GM23338 (cell line): ENCODE measurements around the gene NEMP1. TPM values are rescaled to one million over a fixed set of nuclear protein-coding genes. Genes with fewer than 3 reads are reported as not detected.

Experiments
- CREB1 ChIP-seq: fragments of 250-450 bp; sonication (Bioruptor Pico); IDR thresholded peaks from 2 replicates; pipeline ENCODE4 v1.5.0; 2020; ENCODE audit warnings: low read depth, mild to moderate bottlenecking, moderate library complexity
- EZH2 ChIP-seq: fragments of 200-600 bp; sonication (generic); IDR thresholded peaks from one replicate; pipeline ENCODE4 v1.8.0; 2017; ENCODE audit warnings: antibody characterized with exemption, mild to moderate bottlenecking, low read depth; ENCODE audit not compliant: unreplicated experiment
- EZH2phosphoT487 ChIP-seq: fragments of 200-600 bp; sonication (generic); IDR thresholded peaks from one replicate; pipeline ENCODE4 v1.8.1; 2018; ENCODE audit warnings: antibody characterized with exemption; ENCODE audit not compliant: unreplicated experiment
- JUNB ChIP-seq: IDR thresholded peaks from one replicate; pipeline ENCODE4 v1.6.1; 2016; ENCODE audit warnings: antibody characterized with exemption; ENCODE audit not compliant: unreplicated experiment
- NANOG ChIP-seq: IDR thresholded peaks from 2 replicates; pipeline ENCODE4 v1.6.1; 2016; ENCODE audit warnings: antibody characterized with exemption, borderline replicate concordance
- ZNF331 ChIP-seq: fragments of 250-450 bp; sonication (Bioruptor Pico); IDR thresholded peaks from 2 replicates; pipeline ENCODE4 v1.5.0; 2020; ENCODE audit warnings: low read depth, mild to moderate bottlenecking, moderate library complexity
- polyA plus RNA-seq: library from polyadenylated mRNA; unstranded; fragments of >200 nt; fragmentation: Nextera tagmentation; extraction: Ambion mirVana; gene quantifications from 2 replicates; pipeline ENCODE4 v1.2.1, GENCODE V29; 2016
- total RNA-seq: library from RNA; depleted of rRNA; stranded (reverse); fragments of >200 nt; shearing (Covaris generic); gene quantifications from 2 replicates; pipeline ENCODE4 v1.2.3, GENCODE V29; 2014
- TF ChIP-seq, protein P1 (sequence below): fragments of 250-450 bp; sonication (Bioruptor Pico); IDR thresholded peaks from 2 replicates; pipeline ENCODE4 v1.5.0; 2020; ENCODE audit warnings: mild to moderate bottlenecking, moderate library complexity
- TF ChIP-seq, protein P2 (sequence below): IDR thresholded peaks from one replicate; pipeline ENCODE4 v1.6.1; 2018; ENCODE audit warnings: antibody characterized with exemption; ENCODE audit not compliant: unreplicated experiment

NEMP1 gene
- total and polyA plus RNA-seq, 2 experiments from 2014 or later = 11.9 to 35.0 TPM

DNA sequence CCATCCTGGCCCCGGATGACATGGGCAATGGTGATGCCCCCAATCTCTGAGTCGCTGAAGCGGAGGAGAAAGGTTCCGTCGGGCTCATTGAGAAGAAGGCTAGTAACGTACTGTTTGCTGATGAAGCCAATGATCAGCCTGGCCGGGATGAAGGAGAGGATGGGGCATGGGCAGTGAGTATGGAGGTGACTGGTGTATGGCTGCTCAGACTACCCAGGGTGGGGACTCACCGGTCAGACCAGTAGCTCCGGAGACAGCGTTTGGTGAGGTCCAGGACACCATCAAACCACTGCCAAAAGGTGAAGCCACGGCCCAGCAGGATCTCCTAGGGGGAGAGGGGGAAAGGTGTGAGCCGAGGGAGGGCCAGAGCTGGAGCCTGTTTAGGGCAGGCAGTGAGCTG is 21.2 kb upstream of the NEMP1 start (continued):
- TF ChIP-seq, protein P1, sequence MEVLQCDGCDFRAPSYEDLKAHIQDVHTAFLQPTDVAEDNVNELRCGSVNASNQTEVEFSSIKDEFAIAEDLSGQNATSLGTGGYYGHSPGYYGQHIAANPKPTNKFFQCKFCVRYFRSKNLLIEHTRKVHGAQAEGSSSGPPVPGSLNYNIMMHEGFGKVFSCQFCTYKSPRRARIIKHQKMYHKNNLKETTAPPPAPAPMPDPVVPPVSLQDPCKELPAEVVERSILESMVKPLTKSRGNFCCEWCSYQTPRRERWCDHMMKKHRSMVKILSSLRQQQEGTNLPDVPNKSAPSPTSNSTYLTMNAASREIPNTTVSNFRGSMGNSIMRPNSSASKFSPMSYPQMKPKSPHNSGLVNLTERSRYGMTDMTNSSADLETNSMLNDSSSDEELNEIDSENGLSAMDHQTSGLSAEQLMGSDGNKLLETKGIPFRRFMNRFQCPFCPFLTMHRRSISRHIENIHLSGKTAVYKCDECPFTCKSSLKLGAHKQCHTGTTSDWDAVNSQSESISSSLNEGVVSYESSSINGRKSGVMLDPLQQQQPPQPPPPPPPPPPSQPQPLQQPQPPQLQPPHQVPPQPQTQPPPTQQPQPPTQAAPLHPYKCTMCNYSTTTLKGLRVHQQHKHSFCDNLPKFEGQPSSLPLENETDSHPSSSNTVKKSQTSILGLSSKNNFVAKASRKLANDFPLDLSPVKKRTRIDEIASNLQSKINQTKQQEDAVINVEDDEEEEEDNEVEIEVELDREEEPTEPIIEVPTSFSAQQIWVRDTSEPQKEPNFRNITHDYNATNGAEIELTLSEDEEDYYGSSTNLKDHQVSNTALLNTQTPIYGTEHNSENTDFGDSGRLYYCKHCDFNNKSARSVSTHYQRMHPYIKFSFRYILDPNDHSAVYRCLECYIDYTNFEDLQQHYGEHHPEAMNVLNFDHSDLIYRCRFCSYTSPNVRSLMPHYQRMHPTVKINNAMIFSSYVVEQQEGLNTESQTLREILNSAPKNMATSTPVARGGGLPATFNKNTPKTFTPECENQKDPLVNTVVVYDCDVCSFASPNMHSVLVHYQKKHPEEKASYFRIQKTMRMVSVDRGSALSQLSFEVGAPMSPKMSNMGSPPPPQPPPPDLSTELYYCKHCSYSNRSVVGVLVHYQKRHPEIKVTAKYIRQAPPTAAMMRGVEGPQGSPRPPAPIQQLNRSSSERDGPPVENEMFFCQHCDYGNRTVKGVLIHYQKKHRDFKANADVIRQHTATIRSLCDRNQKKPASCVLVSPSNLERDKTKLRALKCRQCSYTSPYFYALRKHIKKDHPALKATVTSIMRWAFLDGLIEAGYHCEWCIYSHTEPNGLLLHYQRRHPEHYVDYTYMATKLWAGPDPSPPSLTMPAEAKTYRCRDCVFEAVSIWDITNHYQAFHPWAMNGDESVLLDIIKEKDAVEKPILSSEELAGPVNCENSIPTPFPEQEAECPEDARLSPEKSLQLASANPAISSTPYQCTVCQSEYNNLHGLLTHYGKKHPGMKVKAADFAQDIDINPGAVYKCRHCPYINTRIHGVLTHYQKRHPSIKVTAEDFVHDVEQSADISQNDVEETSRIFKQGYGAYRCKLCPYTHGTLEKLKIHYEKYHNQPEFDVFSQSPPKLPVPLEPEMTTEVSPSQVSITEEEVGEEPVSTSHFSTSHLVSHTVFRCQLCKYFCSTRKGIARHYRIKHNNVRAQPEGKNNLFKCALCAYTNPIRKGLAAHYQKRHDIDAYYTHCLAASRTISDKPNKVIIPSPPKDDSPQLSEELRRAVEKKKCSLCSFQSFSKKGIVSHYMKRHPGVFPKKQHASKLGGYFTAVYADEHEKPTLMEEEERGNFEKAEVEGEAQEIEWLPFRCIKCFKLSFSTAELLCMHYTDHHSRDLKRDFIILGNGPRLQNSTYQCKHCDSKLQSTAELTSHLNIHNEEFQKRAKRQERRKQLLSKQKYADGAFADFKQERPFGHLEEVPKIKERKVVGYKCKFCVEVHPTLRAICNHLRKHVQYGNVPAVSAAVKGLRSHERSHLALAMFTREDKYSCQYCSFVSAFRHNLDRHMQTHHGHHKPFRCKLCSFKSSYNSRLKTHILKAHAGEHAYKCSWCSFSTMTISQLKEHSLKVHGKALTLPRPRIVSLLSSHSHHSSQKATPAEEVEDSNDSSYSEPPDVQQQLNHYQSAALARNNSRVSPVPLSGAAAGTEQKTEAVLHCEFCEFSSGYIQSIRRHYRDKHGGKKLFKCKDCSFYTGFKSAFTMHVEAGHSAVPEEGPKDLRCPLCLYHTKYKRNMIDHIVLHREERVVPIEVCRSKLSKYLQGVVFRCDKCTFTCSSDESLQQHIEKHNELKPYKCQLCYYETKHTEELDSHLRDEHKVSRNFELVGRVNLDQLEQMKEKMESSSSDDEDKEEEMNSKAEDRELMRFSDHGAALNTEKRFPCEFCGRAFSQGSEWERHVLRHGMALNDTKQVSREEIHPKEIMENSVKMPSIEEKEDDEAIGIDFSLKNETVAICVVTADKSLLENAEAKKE (CRISPR knock-in tag) = no peak
- TF ChIP-seq JUNB = no peak
- TF ChIP-seq, protein P2, sequence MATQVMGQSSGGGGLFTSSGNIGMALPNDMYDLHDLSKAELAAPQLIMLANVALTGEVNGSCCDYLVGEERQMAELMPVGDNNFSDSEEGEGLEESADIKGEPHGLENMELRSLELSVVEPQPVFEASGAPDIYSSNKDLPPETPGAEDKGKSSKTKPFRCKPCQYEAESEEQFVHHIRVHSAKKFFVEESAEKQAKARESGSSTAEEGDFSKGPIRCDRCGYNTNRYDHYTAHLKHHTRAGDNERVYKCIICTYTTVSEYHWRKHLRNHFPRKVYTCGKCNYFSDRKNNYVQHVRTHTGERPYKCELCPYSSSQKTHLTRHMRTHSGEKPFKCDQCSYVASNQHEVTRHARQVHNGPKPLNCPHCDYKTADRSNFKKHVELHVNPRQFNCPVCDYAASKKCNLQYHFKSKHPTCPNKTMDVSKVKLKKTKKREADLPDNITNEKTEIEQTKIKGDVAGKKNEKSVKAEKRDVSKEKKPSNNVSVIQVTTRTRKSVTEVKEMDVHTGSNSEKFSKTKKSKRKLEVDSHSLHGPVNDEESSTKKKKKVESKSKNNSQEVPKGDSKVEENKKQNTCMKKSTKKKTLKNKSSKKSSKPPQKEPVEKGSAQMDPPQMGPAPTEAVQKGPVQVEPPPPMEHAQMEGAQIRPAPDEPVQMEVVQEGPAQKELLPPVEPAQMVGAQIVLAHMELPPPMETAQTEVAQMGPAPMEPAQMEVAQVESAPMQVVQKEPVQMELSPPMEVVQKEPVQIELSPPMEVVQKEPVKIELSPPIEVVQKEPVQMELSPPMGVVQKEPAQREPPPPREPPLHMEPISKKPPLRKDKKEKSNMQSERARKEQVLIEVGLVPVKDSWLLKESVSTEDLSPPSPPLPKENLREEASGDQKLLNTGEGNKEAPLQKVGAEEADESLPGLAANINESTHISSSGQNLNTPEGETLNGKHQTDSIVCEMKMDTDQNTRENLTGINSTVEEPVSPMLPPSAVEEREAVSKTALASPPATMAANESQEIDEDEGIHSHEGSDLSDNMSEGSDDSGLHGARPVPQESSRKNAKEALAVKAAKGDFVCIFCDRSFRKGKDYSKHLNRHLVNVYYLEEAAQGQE = no peak
- no peak for TF ChIP-seq CREB1 (CRISPR knock-in tag)
- no peak for TF ChIP-seq EZH2phosphoT487
- no peak for TF ChIP-seq NANOG
- TF ChIP-seq EZH2 = no peak
- no peak for TF ChIP-seq ZNF331
